Progenitor cell of endocrine pancreas (in vitro differentiated cells): ENCODE results near the gene NKAPL. TPM values are rescaled to one million over a fixed set of nuclear protein-coding genes. Genes with fewer than 3 reads are reported as not detected.

ENCODE experiments used
- DNase-seq: peaks from one replicate; pipeline ENCODE4 v3.0.0; 2021; ENCODE audit warnings: low spot score; ENCODE audit not compliant: unreplicated experiment
- H3K27ac Mint-ChIP-seq: 2 replicates; pipeline ENCODE4 v1.8.0; 2021; ENCODE audit warnings: mild to moderate bottlenecking, moderate library complexity, mixed read lengths
- H3K27me3 Mint-ChIP-seq: 2 replicates; pipeline ENCODE4 v1.8.0; 2021; ENCODE audit warnings: mixed read lengths
- H3K36me3 Mint-ChIP-seq: 2 replicates; pipeline ENCODE4 v1.8.0; 2022; ENCODE audit warnings: mixed read lengths; ENCODE audit not compliant: insufficient read depth
- H3K4me1 Mint-ChIP-seq: 2 replicates; pipeline ENCODE4 v1.8.0; 2021; ENCODE audit warnings: low read depth, mixed read lengths
- H3K4me3 Mint-ChIP-seq: 2 replicates; pipeline ENCODE4 v1.8.0; 2021; ENCODE audit warnings: low read depth, mild to moderate bottlenecking, moderate library complexity, mixed read lengths
- H3K9me3 Mint-ChIP-seq: 2 replicates; pipeline ENCODE4 v1.8.0; 2021; ENCODE audit warnings: low read depth, mixed read lengths
- total RNA-seq: library from RNA; stranded (reverse); gene quantifications from 2 replicates; pipeline ENCODE4 v1.2.1, GENCODE V29; 2021
- TF ChIP-seq, protein P1 (sequence below): fragments of 200-600 bp; sonication (generic); IDR thresholded peaks from one replicate; pipeline ENCODE4 v1.5.0; 2021; ENCODE audit warnings: antibody characterized with exemption, mild to moderate bottlenecking; ENCODE audit not compliant: unreplicated experiment

The NKAPL gene
- total RNA-seq, 1 donor from 2014 or later: 0.24 TPM

DNA sequence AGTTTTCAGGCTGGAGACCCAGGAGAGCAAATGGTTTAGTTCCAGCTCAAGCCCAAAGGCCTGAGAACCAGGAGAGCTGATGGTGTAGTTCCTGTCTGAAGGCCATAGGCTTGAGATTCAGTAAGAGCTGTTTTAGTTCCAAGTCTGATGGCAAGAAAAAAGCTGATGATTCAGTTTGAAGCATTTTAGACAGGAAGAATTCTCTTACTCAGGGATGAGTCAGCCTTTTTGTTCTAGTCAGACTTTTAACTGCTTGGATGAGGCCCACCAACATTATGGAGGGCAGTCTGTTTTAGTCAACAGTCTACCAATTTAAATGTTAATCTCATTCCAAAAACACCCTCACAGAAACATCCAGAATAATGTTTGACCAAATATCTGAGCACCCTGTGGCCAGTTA is 10.4 kb downstream of the NKAPL start:
- no peak for DNase-seq
- H3K36me3 Mint-ChIP-seq: peaks cover 15% of the 10 kb centered on the region
- H3K4me3 Mint-ChIP-seq: no peak overlapping the region
- TF ChIP-seq, protein P1, sequence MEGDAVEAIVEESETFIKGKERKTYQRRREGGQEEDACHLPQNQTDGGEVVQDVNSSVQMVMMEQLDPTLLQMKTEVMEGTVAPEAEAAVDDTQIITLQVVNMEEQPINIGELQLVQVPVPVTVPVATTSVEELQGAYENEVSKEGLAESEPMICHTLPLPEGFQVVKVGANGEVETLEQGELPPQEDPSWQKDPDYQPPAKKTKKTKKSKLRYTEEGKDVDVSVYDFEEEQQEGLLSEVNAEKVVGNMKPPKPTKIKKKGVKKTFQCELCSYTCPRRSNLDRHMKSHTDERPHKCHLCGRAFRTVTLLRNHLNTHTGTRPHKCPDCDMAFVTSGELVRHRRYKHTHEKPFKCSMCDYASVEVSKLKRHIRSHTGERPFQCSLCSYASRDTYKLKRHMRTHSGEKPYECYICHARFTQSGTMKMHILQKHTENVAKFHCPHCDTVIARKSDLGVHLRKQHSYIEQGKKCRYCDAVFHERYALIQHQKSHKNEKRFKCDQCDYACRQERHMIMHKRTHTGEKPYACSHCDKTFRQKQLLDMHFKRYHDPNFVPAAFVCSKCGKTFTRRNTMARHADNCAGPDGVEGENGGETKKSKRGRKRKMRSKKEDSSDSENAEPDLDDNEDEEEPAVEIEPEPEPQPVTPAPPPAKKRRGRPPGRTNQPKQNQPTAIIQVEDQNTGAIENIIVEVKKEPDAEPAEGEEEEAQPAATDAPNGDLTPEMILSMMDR: no peak
- H3K9me3 Mint-ChIP-seq: no peaks in the 10 kb centered on the region
- no peaks in the 10 kb centered on the region for H3K27me3 Mint-ChIP-seq
- H3K27ac Mint-ChIP-seq: no peak overlapping the region
- peaks cover 2% of the 10 kb centered on the region for H3K4me1 Mint-ChIP-seq

DNA sequence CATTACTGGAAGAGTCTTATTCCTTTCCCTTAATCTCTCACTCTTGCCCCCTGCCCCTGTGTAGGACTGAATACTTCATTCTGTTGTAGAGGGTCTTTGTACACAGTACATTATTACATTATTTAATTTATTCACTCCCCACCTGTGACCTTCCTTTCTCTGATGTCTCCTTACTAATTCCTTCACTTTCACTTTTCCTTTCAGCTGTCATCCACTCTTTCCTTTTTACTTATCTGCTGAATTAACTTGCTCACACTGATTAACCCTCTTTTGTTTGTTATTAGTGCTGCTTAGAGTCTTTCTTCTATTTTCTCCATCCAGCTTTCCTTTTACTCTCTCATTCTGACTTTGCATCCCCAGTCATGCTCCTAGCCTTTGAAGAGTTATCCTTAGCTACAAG is 15.8 kb downstream of the NKAPL start:
- H3K27me3 Mint-ChIP-seq: no peaks in the 10 kb centered on the region
- no peaks in the 10 kb centered on the region for H3K4me1 Mint-ChIP-seq
- H3K27ac Mint-ChIP-seq: no peak overlapping the region
- peaks cover 25% of the 10 kb centered on the region for H3K36me3 Mint-ChIP-seq
- H3K4me3 Mint-ChIP-seq: no peak overlapping the region
- TF ChIP-seq, protein P1: no peak
- DNase-seq: no peak
- H3K9me3 Mint-ChIP-seq: no peaks in the 10 kb centered on the region

DNA sequence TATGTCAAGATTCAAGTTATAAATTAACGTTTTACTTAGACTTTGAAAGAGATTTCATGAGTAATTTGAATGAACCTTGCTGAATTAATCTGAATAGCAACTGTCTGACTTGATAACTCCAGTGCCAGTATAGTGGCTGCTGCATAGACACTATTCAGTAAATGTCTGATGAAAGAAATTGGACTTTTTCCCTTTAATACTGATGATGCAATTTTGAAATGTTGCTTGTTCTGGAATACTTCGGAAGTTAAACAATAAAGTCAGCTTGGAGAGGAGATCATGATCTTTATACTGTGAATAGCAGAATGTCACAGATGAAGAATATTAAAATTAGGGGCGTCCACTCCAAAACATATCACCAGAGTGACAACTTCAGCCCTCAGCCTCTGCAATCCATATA is 18.6 kb downstream of the NKAPL start:
- Mint-ChIP-seq H3K27me3 (no peaks in the 10 kb centered on the region), H3K4me1 (peaks cover 10% of the 10 kb centered on the region), H3K9me3 (no peaks in the 10 kb centered on the region), H3K27ac (no peak overlapping the region), H3K36me3 (peaks cover 17% of the 10 kb centered on the region), H3K4me3 (no peak overlapping the region)
- no peak for DNase-seq
- TF ChIP-seq, protein P1: no peak

DNA sequence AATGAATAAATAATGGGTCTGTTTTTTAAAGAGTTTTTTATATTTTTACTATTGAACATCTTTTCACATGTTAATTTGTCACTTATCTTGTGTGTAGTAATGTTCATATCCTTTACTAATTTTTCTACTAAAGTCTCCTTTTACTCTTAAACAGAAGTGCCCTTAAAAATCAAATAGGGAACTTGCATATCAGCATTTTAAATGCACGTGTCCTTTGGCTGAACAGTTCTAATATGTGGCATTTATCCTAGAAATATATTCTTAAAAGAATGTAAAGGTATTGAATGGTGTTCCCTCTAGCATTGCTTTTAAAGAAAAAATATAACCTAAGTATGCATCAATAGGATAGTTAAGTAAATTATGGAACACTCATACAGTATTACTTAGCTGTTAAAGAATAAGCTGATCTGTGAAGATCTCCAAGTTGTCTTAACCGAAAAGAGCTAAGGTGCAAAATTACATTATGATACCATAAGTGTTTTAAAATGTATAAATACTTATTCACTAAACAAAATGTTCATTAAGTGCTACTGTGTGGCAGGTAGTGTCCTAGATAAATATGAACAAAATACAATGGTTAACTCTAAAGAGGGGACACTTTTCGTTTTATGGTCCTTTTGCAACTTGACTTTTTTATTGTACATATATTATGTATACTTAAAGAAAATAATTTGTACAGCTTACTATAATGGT is 21.6 kb downstream of the NKAPL start:
- peaks cover 12% of the 10 kb centered on the region for H3K36me3 Mint-ChIP-seq
- H3K4me3 Mint-ChIP-seq: peak overlapping the region; percentile 93
- no peak overlapping the region for H3K27ac Mint-ChIP-seq
- no peak for DNase-seq
- H3K27me3 Mint-ChIP-seq: no peaks in the 10 kb centered on the region
- TF ChIP-seq, protein P1: no peak
- H3K9me3 Mint-ChIP-seq: no peaks in the 10 kb centered on the region
- H3K4me1 Mint-ChIP-seq: peaks cover 10% of the 10 kb centered on the region

DNA sequence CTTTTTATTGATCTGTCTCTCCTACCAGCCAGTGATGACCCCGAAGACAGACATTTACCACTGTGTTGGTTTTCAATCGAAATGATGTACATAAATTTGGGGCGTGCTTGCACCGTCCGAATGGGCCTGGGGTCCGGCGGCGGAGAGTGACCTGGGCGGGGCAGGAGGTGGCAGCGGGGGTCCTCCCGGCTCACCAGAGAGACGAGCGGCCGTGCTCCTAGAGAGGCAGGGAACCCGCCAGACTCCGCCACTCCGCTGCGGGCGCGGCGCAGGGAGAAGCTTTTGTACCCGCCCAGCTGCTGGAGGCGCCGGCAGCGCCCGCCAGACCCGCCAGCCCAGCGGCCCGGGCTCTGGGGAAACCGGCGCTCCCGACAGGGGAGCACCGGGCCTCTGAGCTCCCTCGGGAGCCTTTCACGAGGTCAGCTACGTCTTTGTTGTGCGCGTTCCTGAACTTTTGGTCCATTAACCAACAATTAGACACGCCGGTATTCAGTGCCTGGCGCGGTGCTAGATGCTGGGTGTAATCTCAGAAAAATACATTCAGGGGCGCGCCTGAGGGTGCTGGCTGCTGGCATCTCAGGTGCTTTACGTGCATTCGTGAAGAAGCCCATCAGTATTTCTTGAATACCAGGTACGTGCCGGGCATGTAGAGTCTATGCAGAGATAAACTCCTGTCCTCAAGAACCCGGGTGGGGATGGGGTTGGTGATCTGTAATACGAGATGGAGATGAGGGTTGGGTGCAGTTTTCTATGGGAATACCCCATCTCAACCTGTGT is 22.4 kb downstream of the NKAPL start, which contains the start of gene PGBD1:
TSS of gene PGBD1 (plus strand) at position 285 of the 777 bp plus-strand sequence. CDS start 2,242 bp downstream, outside the sequence.
- TF ChIP-seq, protein P1: no peak
- peak within 1 kb of the TSS; percentile 94 for H3K27ac Mint-ChIP-seq
- H3K27me3 Mint-ChIP-seq: no peaks in the 10 kb centered on the region
- H3K36me3 Mint-ChIP-seq: peaks cover 10% of the 10 kb centered on the region
- no peaks in the 10 kb centered on the region for H3K9me3 Mint-ChIP-seq
- peak within 1 kb of the TSS; percentile 93 for H3K4me3 Mint-ChIP-seq
- peaks cover 10% of the 10 kb centered on the region for H3K4me1 Mint-ChIP-seq
- peak; percentile 72 for DNase-seq
